ENCODE data around the gene PTPRT. TPM values are rescaled to one million over a fixed set of nuclear protein-coding genes. Genes with fewer than 3 reads are reported as not detected.

The PTPRT gene
- total RNA-seq, 1 experiment from 2014 or later = not detected

DNA sequence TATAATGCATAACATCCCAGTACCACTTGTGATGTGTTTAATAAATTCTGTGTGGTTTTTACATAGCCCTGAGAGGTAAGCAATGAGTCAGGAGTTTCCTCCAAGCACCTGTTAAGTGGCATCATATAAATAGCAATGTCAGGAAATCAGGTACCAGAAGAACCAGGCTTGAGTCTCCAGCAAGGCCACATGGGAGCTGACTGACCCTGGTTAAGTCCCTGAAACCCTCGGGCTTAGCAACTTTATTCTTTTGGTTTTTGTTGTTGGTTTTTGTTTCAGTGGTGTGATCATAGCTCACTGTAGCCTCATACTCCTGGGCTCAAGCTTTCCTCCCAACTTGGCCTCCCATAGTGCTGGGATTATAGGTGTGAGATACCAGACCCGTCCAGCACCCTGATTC lies 70.0 kb downstream of the PTPRT start:
- no peak for TF ChIP-seq SP1 (IDR thresholded peaks at IDR 0.05; ENCODE audit: low read depth)
- no peak for TF ChIP-seq RAD21 (IDR thresholded peaks at IDR 0.05; ENCODE audit: low read depth)
- no peak for TF ChIP-seq SRF (IDR thresholded peaks at IDR 0.05; ENCODE audit: low read depth)
- no peak for TF ChIP-seq EZH2 (IDR thresholded peaks at IDR 0.05)
- TF ChIP-seq, protein P1, sequence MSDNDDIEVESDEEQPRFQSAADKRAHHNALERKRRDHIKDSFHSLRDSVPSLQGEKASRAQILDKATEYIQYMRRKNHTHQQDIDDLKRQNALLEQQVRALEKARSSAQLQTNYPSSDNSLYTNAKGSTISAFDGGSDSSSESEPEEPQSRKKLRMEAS (IDR thresholded peaks at IDR 0.05) = no peak
- TF ChIP-seq EGR1 (IDR thresholded peaks at IDR 0.05; ENCODE audit: low read depth) = no peak
- TF ChIP-seq POLR2AphosphoS5 (IDR thresholded peaks at IDR 0.05; ENCODE audit: low read depth, low read length) = no peak
- no peak for TF ChIP-seq CBX3 (IDR thresholded peaks at IDR 0.05; ENCODE audit: low read depth)
- TF ChIP-seq SIN3A (IDR thresholded peaks at IDR 0.05; ENCODE audit: low read depth) = no peak
- TF ChIP-seq, protein P2, sequence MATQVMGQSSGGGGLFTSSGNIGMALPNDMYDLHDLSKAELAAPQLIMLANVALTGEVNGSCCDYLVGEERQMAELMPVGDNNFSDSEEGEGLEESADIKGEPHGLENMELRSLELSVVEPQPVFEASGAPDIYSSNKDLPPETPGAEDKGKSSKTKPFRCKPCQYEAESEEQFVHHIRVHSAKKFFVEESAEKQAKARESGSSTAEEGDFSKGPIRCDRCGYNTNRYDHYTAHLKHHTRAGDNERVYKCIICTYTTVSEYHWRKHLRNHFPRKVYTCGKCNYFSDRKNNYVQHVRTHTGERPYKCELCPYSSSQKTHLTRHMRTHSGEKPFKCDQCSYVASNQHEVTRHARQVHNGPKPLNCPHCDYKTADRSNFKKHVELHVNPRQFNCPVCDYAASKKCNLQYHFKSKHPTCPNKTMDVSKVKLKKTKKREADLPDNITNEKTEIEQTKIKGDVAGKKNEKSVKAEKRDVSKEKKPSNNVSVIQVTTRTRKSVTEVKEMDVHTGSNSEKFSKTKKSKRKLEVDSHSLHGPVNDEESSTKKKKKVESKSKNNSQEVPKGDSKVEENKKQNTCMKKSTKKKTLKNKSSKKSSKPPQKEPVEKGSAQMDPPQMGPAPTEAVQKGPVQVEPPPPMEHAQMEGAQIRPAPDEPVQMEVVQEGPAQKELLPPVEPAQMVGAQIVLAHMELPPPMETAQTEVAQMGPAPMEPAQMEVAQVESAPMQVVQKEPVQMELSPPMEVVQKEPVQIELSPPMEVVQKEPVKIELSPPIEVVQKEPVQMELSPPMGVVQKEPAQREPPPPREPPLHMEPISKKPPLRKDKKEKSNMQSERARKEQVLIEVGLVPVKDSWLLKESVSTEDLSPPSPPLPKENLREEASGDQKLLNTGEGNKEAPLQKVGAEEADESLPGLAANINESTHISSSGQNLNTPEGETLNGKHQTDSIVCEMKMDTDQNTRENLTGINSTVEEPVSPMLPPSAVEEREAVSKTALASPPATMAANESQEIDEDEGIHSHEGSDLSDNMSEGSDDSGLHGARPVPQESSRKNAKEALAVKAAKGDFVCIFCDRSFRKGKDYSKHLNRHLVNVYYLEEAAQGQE (IDR thresholded peaks at IDR 0.05; ENCODE audit: low read depth) = no peak
- TF ChIP-seq CEBPB (IDR thresholded peaks at IDR 0.05; ENCODE audit: low read depth) = no peak
- TF ChIP-seq TCF7L2 (IDR thresholded peaks at IDR 0.05; ENCODE audit: borderline replicate concordance, extremely low read depth, insufficient read depth, insufficient read length) = no peak
- no peak for TF ChIP-seq ELF1 (IDR thresholded peaks at IDR 0.05; ENCODE audit: borderline replicate concordance, low read depth)
- no peak for TF ChIP-seq CTCF (IDR thresholded peaks at IDR 0.05 in 2 of 3, conservative IDR thresholded peaks at IDR 0.05 in 1 of 3; ENCODE audit: borderline replicate concordance in 1 of 3, insufficient read depth in 1 of 3, low read depth in 2 of 3, low read length in 2 of 3)
- TF ChIP-seq, protein P3, sequence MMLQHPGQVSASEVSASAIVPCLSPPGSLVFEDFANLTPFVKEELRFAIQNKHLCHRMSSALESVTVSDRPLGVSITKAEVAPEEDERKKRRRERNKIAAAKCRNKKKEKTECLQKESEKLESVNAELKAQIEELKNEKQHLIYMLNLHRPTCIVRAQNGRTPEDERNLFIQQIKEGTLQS (IDR thresholded peaks at IDR 0.05) = no peak
- TF ChIP-seq, protein P4, sequence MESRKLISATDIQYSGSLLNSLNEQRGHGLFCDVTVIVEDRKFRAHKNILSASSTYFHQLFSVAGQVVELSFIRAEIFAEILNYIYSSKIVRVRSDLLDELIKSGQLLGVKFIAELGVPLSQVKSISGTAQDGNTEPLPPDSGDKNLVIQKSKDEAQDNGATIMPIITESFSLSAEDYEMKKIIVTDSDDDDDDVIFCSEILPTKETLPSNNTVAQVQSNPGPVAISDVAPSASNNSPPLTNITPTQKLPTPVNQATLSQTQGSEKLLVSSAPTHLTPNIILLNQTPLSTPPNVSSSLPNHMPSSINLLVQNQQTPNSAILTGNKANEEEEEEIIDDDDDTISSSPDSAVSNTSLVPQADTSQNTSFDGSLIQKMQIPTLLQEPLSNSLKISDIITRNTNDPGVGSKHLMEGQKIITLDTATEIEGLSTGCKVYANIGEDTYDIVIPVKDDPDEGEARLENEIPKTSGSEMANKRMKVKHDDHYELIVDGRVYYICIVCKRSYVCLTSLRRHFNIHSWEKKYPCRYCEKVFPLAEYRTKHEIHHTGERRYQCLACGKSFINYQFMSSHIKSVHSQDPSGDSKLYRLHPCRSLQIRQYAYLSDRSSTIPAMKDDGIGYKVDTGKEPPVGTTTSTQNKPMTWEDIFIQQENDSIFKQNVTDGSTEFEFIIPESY (IDR thresholded peaks at IDR 0.05; ENCODE audit: extremely low read depth, insufficient replicate concordance, low read length) = no peak
- TF ChIP-seq EZH2phosphoT487 (IDR thresholded peaks at IDR 0.05; ENCODE audit: borderline replicate concordance) = no peak
- no peak for ATAC-seq

More for the DNA sequence above, 70.0 kb downstream of the PTPRT start:
- Histone ChIP-seq H3K4me3 (replicated peaks in 1 of 2; ENCODE audit: low read depth in 1 of 2, low read length in 2 of 2) (no peak overlapping the region), H3K9ac (ENCODE audit: low read length) (no peak overlapping the region), H3K27ac (ENCODE audit: low read depth, low read length) (no peak overlapping the region), H4K20me1 (ENCODE audit: insufficient read depth) (no peaks in the 10 kb centered on the region), H3K9me2 (ENCODE audit: insufficient read depth) (no peaks in the 10 kb centered on the region), H3K4me1 (ENCODE audit: control insufficient read depth in 1 of 2, insufficient read depth in 2 of 2, low read length in 2 of 2) (no peaks in the 10 kb centered on the region), H3K36me3 (ENCODE audit: control insufficient read depth in 1 of 2, insufficient read depth in 2 of 2, low read length in 2 of 2) (no peaks in the 10 kb centered on the region), H3K27me3 (ENCODE audit: insufficient read depth, low read length) (no peaks in the 10 kb centered on the region), H3K4me2 (ENCODE audit: low read length) (no peak overlapping the region), H3K9me3 (ENCODE audit: control insufficient read depth in 1 of 2, insufficient read depth in 1 of 2, low read depth in 1 of 2, low read length in 2 of 2) (peaks cover 0 to 5% of the 10 kb centered on the region in 2 experiments; a peak in 1 of 4 replicates), H2AFZ (ENCODE audit: low read depth, low read length, poor library complexity, severe bottlenecking) (no peak overlapping the region), H3K79me2 (ENCODE audit: insufficient read depth, low read length) (no peaks in the 10 kb centered on the region)
- ChIA-PET POLR2A (no interaction called here), CTCF (no interaction called here), RAD21 (ENCODE audit: low non-redundant PET in 1 of 2, low total read pairs in 2 of 2, uncharacterized antibody in 2 of 2, unreplicated experiment in 2 of 2) (no interaction called here)
- no peak for DNase-seq (ENCODE audit: low read depth, low spot score)
- no TSS peak for BruUV-seq (replicated peaks)
- intact Hi-C loops (cut with micrococcal nuclease) = no loop called here

Data from HCT116 (cell line).